Right atrium auricular region (tissue), 2 donors: ENCODE data around the gene RPTOR. TPM values are rescaled to one million over a fixed set of nuclear protein-coding genes. Genes with fewer than 3 reads are reported as not detected.

Experiments
- DNase-seq: peaks from one replicate; pipeline ENCODE4 v3.0.0-alpha.2; 2019; ENCODE audit warnings: low spot score
- H3K27ac ChIP-seq, 2 donors: fragments of 200-600 bp; sonication (generic); 1 replicate in 1 of 2; 2 replicates in 1 of 2; pipeline ENCODE4 v1.5.1; 2016 to 2019
- H3K27me3 ChIP-seq, 2 donors: fragments of 200-600 bp; sonication (generic); one replicate each; pipeline versions ENCODE4 v1.5.1 to v1.6.0; 2017 to 2019
- H3K36me3 ChIP-seq: fragments of 200-600 bp; sonication (generic); one replicate; pipeline ENCODE4 v1.5.1; 2016
- H3K4me1 ChIP-seq, 2 donors: fragments of 200-600 bp; sonication (generic); one replicate each; pipeline versions ENCODE4 v1.5.1 to v1.6.0; 2017 to 2019
- H3K4me3 ChIP-seq, 2 donors: fragments of 200-600 bp; sonication (generic); 1 replicate in 1 of 2; 2 replicates in 1 of 2; pipeline ENCODE4 v1.5.1; 2017 to 2019; ENCODE audit warnings: mild to moderate bottlenecking in 1 of 2, moderate library complexity in 1 of 2
- H3K9me3 ChIP-seq, 2 donors: fragments of 200-600 bp; sonication (generic); one replicate each; pipeline ENCODE4 v1.5.1; 2019
- total RNA-seq, 2 donors: library from RNA; depleted of rRNA; stranded (reverse); fragments of >200 nt; gene quantifications; one replicate each; pipeline ENCODE4 v1.1.0, GENCODE V29; 2016
- TF ChIP-seq, protein P1 (sequence below), 2 donors: fragments of 200-600 bp; sonication (generic); IDR thresholded peaks; one replicate each; pipeline ENCODE4 v1.5.1; 2019; ENCODE audit warnings: antibody characterized with exemption in 2 of 2

The RPTOR gene
- total RNA-seq, 2 donors from 2014 or later, result 19.9 to 22.6 TPM

DNA sequence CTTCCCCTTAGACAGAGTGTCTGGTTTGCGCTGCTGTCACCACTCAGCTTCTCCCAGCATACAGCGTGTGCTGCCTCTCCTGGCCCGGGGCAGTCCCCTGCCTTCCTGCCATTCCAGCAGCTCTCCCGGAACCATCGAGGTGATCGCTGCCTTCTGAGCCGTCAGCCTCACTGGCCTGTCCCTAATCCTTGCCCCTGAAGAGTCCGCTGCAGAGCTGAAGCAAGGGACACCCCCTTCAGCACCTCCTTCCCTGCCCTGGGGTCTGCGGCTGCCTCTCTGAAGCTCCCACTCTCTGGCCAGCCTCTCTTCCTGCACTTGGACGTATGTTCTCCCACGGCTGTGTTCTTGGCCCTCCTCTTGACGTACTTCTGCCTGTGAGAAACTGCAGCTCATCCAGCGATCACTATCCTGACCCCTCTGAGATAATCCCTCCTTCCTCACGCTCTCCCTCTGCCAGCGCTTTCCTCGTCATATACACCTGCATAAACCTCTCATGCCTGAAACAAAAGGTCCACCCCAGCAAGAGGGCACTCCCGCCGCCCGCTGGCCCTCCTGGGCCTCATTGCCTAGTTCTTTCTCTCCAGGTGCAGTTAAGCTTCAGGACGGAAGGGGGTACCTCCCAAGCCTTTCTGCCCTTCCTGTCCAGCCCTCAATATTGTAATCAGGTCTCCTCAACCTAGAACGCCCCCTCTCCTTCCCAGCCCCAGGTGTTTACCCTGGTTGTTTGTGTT is 226.4 kb downstream of the RPTOR start:
- H3K4me1 ChIP-seq, result no peaks in the 10 kb centered on the region
- no peak overlapping the region for H3K27ac ChIP-seq
- no peaks in the 10 kb centered on the region for H3K27me3 ChIP-seq
- no peak overlapping the region for H3K4me3 ChIP-seq
- no peaks in the 10 kb centered on the region for H3K36me3 ChIP-seq
- DNase-seq, result no peak
- no peaks in the 10 kb centered on the region for H3K9me3 ChIP-seq
- TF ChIP-seq, protein P1, sequence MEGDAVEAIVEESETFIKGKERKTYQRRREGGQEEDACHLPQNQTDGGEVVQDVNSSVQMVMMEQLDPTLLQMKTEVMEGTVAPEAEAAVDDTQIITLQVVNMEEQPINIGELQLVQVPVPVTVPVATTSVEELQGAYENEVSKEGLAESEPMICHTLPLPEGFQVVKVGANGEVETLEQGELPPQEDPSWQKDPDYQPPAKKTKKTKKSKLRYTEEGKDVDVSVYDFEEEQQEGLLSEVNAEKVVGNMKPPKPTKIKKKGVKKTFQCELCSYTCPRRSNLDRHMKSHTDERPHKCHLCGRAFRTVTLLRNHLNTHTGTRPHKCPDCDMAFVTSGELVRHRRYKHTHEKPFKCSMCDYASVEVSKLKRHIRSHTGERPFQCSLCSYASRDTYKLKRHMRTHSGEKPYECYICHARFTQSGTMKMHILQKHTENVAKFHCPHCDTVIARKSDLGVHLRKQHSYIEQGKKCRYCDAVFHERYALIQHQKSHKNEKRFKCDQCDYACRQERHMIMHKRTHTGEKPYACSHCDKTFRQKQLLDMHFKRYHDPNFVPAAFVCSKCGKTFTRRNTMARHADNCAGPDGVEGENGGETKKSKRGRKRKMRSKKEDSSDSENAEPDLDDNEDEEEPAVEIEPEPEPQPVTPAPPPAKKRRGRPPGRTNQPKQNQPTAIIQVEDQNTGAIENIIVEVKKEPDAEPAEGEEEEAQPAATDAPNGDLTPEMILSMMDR (IDR thresholded peaks at IDR 0.05), result no peak

DNA sequence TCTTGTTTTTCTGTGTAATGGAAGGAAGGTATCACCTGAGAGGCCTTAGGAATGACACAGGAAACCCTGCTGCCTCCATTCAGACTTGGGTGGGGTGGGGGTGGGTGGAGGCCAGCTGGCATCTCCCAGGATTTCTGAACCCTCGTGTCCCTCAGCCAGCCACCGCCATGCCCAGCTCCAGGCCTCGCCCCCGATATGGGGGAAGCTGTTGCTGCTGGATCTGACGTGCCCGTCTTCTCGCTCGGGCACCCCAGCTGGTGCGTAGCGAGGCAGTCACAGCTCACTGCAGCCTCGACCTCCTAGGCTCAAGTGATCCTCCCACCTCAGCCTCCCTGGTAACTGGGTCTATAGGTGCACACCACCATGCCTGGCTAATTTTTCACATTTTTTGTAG is 227.0 kb downstream of the RPTOR start:
- no peaks in the 10 kb centered on the region for H3K9me3 ChIP-seq
- H3K27ac ChIP-seq, result no peak overlapping the region
- no peak overlapping the region for H3K4me3 ChIP-seq
- no peaks in the 10 kb centered on the region for H3K36me3 ChIP-seq
- no peaks in the 10 kb centered on the region for H3K27me3 ChIP-seq
- TF ChIP-seq, protein P1 (IDR thresholded peaks at IDR 0.05), result no peak
- DNase-seq, result no peak
- no peaks in the 10 kb centered on the region for H3K4me1 ChIP-seq

DNA sequence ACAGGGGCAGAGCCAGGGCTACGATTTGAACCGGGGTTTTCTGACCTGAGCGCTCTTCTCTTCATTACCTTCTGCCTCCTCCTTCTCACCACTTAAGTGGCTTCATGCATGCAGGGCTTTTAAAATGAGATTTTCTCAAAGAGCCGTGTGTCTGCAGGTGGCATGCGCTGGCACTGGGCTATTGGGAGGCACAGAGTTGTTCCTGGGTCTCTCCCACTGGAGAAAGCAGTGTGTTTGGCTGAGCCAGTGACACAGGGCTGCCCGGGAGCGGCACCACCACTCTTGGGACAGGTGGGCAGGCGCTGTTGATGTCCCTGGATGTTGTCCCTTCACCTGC is 228.2 kb downstream of the RPTOR start:
- TF ChIP-seq, protein P1 (IDR thresholded peaks at IDR 0.05), result no peak
- H3K27ac ChIP-seq, result peak overlapping the region in 1 of 2 donors; percentile 44
- DNase-seq, result no peak
- no peaks in the 10 kb centered on the region for H3K9me3 ChIP-seq
- H3K27me3 ChIP-seq, result no peaks in the 10 kb centered on the region
- H3K4me1 ChIP-seq, result no peaks in the 10 kb centered on the region
- no peaks in the 10 kb centered on the region for H3K36me3 ChIP-seq
- no peak overlapping the region for H3K4me3 ChIP-seq

DNA sequence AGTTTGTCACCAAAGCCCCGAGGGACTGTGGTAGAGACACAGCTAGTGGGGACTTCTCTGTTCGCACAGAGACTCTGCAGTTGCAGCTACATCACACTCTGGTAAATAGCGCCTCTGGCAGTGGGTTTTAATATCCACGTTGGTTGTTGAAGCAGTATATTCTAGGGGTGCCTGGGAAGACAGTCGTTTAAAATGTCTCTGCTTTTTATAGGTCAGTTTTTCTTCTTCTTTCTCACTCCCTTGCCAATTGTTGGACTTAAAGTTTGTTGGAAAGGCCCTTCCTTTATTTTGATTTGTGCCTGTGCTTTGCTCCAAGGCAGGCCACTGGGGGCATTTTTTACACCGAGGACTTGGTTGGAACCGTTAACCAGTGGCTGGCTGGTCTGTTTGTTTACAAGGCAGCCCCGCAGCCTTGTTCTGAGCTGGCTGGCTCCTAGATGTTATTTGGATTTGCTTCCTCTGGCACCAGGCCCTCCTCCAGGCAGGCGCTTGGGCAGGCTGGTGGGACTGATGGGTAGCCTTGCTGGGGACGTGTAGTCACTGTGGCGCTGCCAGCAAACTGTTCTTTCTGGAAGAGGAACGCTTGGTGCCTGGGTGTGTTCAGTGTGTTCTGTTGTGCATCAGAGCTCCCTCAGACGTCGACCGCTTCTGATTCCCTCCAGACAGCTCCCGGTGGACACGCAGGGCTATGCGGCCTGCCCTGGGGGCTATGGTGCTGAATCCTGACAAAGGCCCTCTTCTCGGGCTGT is 228.8 kb downstream of the RPTOR start:
- Histone ChIP-seq H3K4me1 (no peaks in the 10 kb centered on the region), H3K27ac (peak overlapping the region; percentile 21 to 44)
- no peak for DNase-seq

DNA sequence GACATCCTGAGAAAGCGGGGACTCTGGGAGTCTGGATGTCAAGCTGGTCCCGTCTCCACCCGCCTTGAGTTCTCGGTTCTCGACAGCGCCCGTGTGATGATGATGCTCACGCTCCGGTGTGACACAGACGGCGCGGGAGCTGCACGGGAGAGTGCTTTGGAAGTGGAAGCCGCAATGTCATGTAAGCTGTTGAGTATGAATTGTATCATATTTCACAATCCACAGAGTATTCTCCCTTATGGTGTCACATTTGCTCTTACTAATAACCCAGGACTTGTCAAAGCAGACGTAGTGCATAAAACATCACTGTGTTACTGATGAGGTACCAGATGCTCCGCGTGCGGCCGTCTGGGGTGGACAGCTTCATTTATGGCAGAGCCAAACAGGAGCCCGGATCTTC is 229.5 kb downstream of the RPTOR start:
- TF ChIP-seq, protein P1 (IDR thresholded peaks at IDR 0.05), result no peak
- no peaks in the 10 kb centered on the region for H3K27me3 ChIP-seq
- H3K36me3 ChIP-seq, result no peaks in the 10 kb centered on the region
- H3K4me1 ChIP-seq, result no peaks in the 10 kb centered on the region
- H3K27ac ChIP-seq, result peak overlapping the region; percentile 21 to 44
- H3K9me3 ChIP-seq, result no peaks in the 10 kb centered on the region
- no peak for DNase-seq
- no peak overlapping the region for H3K4me3 ChIP-seq

More for the DNA sequence above, 228.8 kb downstream of the RPTOR start:
- TF ChIP-seq, protein P1 (IDR thresholded peaks at IDR 0.05), result no peak
- H3K36me3 ChIP-seq, result no peaks in the 10 kb centered on the region
- H3K27me3 ChIP-seq, result no peaks in the 10 kb centered on the region
- H3K9me3 ChIP-seq, result no peaks in the 10 kb centered on the region
- H3K4me3 ChIP-seq, result no peak overlapping the region
